Epithelial cell of esophagus (primary cell): Measurements from ENCODE around the gene DAND5.

Experiments used
- DNase-seq: peaks from one replicate; pipeline ENCODE4 v3.0.0; 2010; ENCODE audit warnings: low read depth
- H3K4me3 ChIP-seq: 2 replicates; pipeline ENCODE4 v1.5.1; 2011; ENCODE audit warnings: mild to moderate bottlenecking, low read length, control low read depth
- CTCF ChIP-seq: IDR thresholded peaks from 2 replicates; pipeline ENCODE4 v1.5.1; 2011; ENCODE audit warnings: low read depth, mild to moderate bottlenecking, low read length, control low read depth, inconsistent platforms; ENCODE audit not compliant: insufficient read depth; ENCODE audit errors: missing control alignments

DAND5 gene, protein sequence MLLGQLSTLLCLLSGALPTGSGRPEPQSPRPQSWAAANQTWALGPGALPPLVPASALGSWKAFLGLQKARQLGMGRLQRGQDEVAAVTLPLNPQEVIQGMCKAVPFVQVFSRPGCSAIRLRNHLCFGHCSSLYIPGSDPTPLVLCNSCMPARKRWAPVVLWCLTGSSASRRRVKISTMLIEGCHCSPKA

GRCh38 chr19:12969292-12969988 lies at the start of gene DAND5:
Gene DAND5, plus strand, starts transcription at chr19:12969576. Its CDS starts 85 bp downstream, at chr19:12969661.
- DNase-seq: no peak
- H3K4me3 ChIP-seq: no peak within 1 kb of the TSS
- no peak for TF ChIP-seq CTCF

DNA sequence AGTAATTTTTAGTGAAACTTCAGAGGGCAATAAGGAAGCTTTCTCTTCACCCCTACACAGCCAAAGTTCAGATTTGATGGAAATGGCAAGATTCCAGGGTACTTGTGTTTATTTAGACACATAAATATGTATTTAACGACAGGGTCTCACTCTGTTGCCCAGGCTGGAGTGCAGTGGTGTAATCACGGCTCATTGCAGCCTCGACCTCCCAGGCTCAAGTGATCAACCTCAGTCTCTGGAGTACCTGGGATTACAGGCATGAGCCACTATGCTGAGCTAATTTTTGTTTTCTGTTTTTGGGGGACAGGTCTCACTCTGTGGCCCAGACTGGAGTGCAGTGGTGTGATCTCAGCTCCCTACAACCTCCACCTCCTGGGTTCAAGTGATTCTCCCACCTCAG lies 48.3 kb upstream of the DAND5 start:
- TF ChIP-seq CTCF: no peak
- DNase-seq: no peak
- H3K4me3 ChIP-seq: no peak overlapping the region

- TF ChIP-seq CTCF: no peak
- no peak for DNase-seq
- no peak overlapping the region for H3K4me3 ChIP-seq
These were observed 46.4 kb upstream of the DAND5 start for GRCh38 chr19:12922959-12923358.

DNA sequence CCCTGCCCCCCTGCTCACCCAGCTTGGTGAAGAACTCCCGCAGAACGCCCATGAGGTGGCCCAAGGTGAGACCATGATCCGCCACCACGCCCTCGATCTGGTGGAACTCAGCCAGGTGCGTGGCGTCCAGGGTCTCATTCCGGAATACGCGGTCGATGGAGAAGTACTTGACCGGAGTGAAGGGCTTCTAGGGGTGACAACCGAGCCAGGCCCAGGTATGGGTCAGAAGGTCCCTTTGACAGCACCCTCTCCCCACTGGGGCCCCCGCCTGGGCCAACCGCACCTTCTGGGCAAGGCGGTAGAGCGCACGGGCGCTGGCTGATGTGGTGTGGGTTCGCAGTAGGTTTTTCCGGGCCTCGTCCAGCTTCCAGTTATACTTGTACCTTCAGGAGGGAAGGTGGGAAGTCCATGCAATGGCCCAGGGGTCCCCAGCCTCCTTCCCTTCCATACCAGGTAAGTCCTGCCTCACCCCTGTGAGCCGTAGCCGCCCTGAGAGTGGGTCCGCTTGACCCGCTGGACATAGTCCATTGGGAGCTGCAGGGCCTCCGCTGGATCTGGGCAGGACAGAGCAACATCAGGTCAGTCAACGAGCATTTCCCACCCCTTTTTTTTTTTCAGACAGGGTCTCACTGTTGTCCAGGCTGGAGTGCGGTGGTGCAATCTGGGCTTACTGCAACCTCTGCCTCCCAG lies 44.6 kb upstream of the DAND5 start:
- no peak overlapping the region for H3K4me3 ChIP-seq
- DNase-seq: no peak
- no peak for TF ChIP-seq CTCF

DNA sequence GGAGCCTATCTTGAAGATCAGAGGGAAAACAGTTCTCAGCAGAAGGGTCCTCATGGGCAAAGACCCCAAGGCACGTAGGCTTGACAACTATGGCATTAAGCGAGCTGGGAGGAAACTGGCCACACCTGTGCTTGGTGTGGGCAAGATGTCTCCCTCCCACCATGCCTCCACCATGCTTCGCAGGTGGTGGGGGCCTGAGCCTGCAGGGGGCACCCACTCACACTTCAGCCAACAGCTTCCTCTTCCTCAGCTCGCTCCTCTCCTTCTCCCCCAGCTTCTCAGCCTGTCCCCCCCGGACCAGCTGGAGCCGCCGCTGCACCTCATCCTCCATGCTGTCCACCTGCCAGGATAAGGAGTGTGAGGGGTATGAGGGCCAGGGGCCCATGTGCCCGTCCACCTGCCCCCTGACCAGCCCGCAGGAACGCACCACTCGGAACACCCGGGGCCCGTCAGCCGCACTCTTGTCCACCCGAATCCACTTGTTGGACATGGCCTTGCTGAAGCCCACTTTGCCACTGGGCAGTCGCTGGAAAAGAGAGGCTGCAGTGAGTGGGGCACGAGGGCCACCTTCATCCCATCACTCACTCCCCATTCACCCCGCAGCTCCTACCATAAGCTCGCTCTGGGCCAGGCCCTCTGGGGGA lies 39.3 kb upstream of the DAND5 start:
- no peak for DNase-seq
- no peak overlapping the region for H3K4me3 ChIP-seq
- no peak for TF ChIP-seq CTCF

- DNase-seq: no peak
- H3K4me3 ChIP-seq: peak overlapping the region; percentile 99
- no peak for TF ChIP-seq CTCF
These were observed 36.7 kb upstream of the DAND5 start for GRCh38 chr19:12932392-12933286.
